GM21381 (cell line): ENCODE results near the gene MAP2.

Experiments used
- ATAC-seq: cut with Tn5 transposase; IDR thresholded peaks from one replicate; pipeline ENCODE4 v1.9.1; 2021; ENCODE audit warnings: mild to moderate bottlenecking, moderate library complexity; ENCODE audit not compliant: unreplicated experiment

Gene MAP2

GRCh38 chr2:209525331-209525730 lies 101.5 kb downstream of the MAP2 start:
- ATAC-seq: no peak

- ATAC-seq: peak; percentile 28
These were observed 102.0 kb downstream of the MAP2 start for GRCh38 chr2:209525834-209526281.

- ATAC-seq: peak; percentile 46
These were observed 102.7 kb downstream of the MAP2 start for GRCh38 chr2:209526561-209526960.

GRCh38 chr2:209529579-209529978 lies 105.7 kb downstream of the MAP2 start:
- no peak for ATAC-seq

- ATAC-seq: no peak
These were observed 108.5 kb downstream of the MAP2 start for GRCh38 chr2:209532321-209532720.

- no peak for ATAC-seq
These were observed 109.5 kb downstream of the MAP2 start for GRCh38 chr2:209533391-209533790.

GRCh38 chr2:209534228-209534627 lies 110.4 kb downstream of the MAP2 start:
- peak; percentile 52 for ATAC-seq

- ATAC-seq: no peak
These were observed 112.5 kb downstream of the MAP2 start for GRCh38 chr2:209536363-209536762.

GRCh38 chr2:209547726-209548125 lies 123.9 kb downstream of the MAP2 start:
- no peak for ATAC-seq

GRCh38 chr2:209549589-209549988 lies 125.7 kb downstream of the MAP2 start:
- no peak for ATAC-seq

GRCh38 chr2:209553913-209554312 lies 130.1 kb downstream of the MAP2 start:
- no peak for ATAC-seq

- peak; percentile 74 for ATAC-seq
These were observed 132.6 kb downstream of the MAP2 start for GRCh38 chr2:209556354-209556961.

GRCh38 chr2:209560911-209561310 lies 137.1 kb downstream of the MAP2 start:
- ATAC-seq: no peak

- ATAC-seq: no peak
These were observed 139.6 kb downstream of the MAP2 start for GRCh38 chr2:209563453-209563852.

GRCh38 chr2:209564816-209565215 lies 141.0 kb downstream of the MAP2 start:
- ATAC-seq: no peak

GRCh38 chr2:209565896-209566582 lies 142.2 kb downstream of the MAP2 start:
- no peak for ATAC-seq

GRCh38 chr2:209570194-209570593 lies 146.3 kb downstream of the MAP2 start:
- no peak for ATAC-seq

GRCh38 chr2:209574515-209574914 lies 150.7 kb downstream of the MAP2 start:
- no peak for ATAC-seq

- no peak for ATAC-seq
These were observed 153.8 kb downstream of the MAP2 start for GRCh38 chr2:209577376-209578357.

GRCh38 chr2:209578394-209579001 lies 154.7 kb downstream of the MAP2 start:
- ATAC-seq: no peak

GRCh38 chr2:209579230-209579749 lies 155.4 kb downstream of the MAP2 start:
- ATAC-seq: no peak
